SHP77 (cell line): ENCODE data around the gene USP17L30.
"Not testable (repeated sequence)": the region's sequence is repeated elsewhere in the genome, so short reads cannot be mapped to it uniquely, and the experiment has no call there.

Source experiments
- DNase-seq, 2 experiments: peaks; one replicate each; lab custom pipeline; 2025; lab: John Stamatoyannopoulos, UW

USP17L30 gene, protein sequence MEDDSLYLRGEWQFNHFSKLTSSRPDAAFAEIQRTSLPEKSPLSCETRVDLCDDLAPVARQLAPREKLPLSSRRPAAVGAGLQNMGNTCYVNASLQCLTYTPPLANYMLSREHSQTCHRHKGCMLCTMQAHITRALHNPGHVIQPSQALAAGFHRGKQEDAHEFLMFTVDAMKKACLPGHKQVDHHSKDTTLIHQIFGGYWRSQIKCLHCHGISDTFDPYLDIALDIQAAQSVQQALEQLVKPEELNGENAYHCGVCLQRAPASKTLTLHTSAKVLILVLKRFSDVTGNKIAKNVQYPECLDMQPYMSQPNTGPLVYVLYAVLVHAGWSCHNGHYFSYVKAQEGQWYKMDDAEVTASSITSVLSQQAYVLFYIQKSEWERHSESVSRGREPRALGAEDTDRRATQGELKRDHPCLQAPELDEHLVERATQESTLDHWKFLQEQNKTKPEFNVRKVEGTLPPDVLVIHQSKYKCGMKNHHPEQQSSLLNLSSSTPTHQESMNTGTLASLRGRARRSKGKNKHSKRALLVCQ

DNA sequence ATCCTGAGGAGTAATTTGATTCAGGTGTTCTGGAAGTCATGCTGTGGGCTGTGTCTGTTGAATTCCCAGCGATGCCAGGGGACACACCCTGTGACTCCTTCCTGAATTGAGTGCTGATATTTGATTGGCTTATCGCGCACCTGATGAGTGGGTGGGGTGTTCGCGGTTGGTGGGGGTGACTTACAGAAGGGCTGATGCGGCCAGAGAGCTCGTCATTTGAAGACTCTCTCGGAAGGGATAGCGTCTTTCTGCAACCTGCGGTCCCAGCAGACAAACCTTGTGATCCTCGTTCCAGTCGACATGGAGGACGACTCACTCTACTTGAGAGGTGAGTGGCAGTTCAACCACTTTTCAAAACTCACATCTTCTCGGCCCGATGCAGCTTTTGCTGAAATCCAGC lies at the start of gene USP17L30:
Gene USP17L30, plus strand, starts transcription at position 301 of the 400 bp plus-strand sequence. Its CDS starts 0 bp downstream, at position 301.
- not testable (repeated sequence) for DNase-seq

DNA sequence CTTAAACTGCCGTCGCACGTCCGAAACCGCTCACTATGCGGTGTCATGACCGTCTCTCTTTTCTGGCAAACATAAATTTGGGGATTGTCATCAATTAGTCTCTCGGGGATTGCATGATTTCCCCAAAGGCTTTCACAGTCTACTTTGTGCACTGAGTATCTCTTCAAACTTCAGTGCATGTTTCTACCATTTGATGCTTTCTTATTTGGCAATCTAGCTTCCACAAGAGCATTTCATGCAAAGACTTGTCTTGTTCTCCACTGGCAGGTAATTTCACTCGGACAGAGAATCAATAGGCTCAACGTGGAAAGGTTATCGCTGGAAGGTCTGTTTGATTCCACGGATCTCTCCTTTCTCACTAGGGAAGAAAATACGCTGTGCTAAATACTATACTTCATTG lies 38.7 kb upstream of the USP17L30 start:
- not testable (repeated sequence) for DNase-seq

DNA sequence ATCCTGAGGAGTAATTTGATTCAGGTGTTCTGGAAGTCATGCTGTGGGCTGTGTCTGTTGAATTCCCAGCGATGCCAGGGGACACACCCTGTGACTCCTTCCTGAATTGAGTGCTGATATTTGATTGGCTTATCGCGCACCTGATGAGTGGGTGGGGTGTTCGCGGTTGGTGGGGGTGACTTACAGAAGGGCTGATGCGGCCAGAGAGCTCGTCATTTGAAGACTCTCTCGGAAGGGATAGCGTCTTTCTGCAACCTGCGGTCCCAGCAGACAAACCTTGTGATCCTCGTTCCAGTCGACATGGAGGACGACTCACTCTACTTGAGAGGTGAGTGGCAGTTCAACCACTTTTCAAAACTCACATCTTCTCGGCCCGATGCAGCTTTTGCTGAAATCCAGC lies 38.1 kb upstream of the USP17L30 start, which contains the start of gene USP17L24:
Gene USP17L24, plus strand, starts transcription at position 301 of the 400 bp plus-strand sequence. Its CDS starts 0 bp downstream, at position 301.
- not testable (repeated sequence) for DNase-seq

DNA sequence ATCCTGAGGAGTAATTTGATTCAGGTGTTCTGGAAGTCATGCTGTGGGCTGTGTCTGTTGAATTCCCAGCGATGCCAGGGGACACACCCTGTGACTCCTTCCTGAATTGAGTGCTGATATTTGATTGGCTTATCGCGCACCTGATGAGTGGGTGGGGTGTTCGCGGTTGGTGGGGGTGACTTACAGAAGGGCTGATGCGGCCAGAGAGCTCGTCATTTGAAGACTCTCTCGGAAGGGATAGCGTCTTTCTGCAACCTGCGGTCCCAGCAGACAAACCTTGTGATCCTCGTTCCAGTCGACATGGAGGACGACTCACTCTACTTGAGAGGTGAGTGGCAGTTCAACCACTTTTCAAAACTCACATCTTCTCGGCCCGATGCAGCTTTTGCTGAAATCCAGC lies 33.3 kb upstream of the USP17L30 start, which contains the start of gene USP17L25:
Gene USP17L25, plus strand, starts transcription at position 301 of the 400 bp plus-strand sequence. Its CDS starts 0 bp downstream, at position 301.
- not testable (repeated sequence) for DNase-seq

DNA sequence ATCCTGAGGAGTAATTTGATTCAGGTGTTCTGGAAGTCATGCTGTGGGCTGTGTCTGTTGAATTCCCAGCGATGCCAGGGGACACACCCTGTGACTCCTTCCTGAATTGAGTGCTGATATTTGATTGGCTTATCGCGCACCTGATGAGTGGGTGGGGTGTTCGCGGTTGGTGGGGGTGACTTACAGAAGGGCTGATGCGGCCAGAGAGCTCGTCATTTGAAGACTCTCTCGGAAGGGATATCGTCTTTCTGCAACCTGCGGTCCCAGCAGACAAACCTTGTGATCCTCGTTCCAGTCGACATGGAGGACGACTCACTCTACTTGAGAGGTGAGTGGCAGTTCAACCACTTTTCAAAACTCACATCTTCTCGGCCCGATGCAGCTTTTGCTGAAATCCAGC lies 28.6 kb upstream of the USP17L30 start, which contains the start of gene USP17L26:
Gene USP17L26, plus strand, starts transcription at position 301 of the 400 bp plus-strand sequence. Its CDS starts 0 bp downstream, at position 301.
- DNase-seq, result not testable (repeated sequence)

DNA sequence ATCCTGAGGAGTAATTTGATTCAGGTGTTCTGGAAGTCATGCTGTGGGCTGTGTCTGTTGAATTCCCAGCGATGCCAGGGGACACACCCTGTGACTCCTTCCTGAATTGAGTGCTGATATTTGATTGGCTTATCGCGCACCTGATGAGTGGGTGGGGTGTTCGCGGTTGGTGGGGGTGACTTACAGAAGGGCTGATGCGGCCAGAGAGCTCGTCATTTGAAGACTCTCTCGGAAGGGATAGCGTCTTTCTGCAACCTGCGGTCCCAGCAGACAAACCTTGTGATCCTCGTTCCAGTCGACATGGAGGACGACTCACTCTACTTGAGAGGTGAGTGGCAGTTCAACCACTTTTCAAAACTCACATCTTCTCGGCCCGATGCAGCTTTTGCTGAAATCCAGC lies 23.8 kb upstream of the USP17L30 start, which contains the start of gene USP17L5:
Gene USP17L5, plus strand, starts transcription at position 301 of the 400 bp plus-strand sequence. Its CDS starts 0 bp downstream, at position 301.
- DNase-seq, result not testable (repeated sequence)

DNA sequence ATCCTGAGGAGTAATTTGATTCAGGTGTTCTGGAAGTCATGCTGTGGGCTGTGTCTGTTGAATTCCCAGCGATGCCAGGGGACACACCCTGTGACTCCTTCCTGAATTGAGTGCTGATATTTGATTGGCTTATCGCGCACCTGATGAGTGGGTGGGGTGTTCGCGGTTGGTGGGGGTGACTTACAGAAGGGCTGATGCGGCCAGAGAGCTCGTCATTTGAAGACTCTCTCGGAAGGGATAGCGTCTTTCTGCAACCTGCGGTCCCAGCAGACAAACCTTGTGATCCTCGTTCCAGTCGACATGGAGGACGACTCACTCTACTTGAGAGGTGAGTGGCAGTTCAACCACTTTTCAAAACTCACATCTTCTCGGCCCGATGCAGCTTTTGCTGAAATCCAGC lies 19.1 kb upstream of the USP17L30 start, which contains the start of gene USP17L27:
Gene USP17L27, plus strand, starts transcription at position 301 of the 400 bp plus-strand sequence. Its CDS starts 0 bp downstream, at position 301.
- DNase-seq, result not testable (repeated sequence)

DNA sequence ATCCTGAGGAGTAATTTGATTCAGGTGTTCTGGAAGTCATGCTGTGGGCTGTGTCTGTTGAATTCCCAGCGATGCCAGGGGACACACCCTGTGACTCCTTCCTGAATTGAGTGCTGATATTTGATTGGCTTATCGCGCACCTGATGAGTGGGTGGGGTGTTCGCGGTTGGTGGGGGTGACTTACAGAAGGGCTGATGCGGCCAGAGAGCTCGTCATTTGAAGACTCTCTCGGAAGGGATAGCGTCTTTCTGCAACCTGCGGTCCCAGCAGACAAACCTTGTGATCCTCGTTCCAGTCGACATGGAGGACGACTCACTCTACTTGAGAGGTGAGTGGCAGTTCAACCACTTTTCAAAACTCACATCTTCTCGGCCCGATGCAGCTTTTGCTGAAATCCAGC lies 14.3 kb upstream of the USP17L30 start, which contains the start of gene USP17L28:
Gene USP17L28, plus strand, starts transcription at position 301 of the 400 bp plus-strand sequence. Its CDS starts 0 bp downstream, at position 301.
- DNase-seq, result not testable (repeated sequence)

DNA sequence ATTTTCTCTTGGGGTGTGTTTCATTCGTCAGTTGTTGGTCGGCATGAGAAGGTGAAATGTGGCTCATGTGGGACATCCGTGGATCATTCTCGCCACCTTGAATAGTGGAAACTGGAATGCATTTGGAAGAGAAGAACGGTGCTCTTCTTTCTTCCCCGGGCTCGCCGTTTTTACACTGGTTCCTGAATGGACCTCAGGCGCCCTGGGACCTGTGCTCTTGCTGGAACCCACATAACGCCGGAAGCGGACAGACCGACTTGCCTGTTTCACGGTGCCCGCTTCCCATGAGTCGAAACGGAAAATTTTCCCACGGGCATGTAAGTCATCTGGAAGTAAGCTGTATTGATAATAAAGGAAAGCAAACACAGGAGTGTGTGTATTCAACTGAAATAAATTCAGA lies 12.1 kb upstream of the USP17L30 start:
- not testable (repeated sequence) for DNase-seq

DNA sequence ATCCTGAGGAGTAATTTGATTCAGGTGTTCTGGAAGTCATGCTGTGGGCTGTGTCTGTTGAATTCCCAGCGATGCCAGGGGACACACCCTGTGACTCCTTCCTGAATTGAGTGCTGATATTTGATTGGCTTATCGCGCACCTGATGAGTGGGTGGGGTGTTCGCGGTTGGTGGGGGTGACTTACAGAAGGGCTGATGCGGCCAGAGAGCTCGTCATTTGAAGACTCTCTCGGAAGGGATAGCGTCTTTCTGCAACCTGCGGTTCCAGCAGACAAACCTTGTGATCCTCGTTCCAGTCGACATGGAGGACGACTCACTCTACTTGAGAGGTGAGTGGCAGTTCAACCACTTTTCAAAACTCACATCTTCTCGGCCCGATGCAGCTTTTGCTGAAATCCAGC lies 9.6 kb upstream of the USP17L30 start, which contains the start of gene USP17L29:
Gene USP17L29, plus strand, starts transcription at position 301 of the 400 bp plus-strand sequence. Its CDS starts 0 bp downstream, at position 301.
- DNase-seq, result not testable (repeated sequence)

DNA sequence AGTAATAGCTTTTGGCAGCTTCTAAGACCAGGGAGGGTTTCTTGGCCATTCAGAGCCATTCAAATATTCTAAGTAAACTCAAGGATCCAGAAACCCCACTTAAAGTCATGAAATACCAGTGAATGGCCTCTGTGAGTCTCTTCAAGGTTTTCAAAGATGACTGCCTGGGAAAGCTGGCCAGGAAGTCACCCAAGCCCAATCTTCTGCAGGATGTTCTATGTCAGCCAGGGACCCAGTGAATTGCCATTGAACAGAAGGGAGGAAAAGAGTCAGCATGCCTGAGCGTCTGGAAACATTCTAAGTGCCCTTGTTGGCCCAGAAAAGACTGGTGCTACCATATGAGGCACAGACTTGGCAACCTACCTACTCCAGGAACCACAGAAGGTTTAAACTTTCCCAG lies 17.0 kb downstream of the USP17L30 start:
- not testable (repeated sequence) for DNase-seq

DNA sequence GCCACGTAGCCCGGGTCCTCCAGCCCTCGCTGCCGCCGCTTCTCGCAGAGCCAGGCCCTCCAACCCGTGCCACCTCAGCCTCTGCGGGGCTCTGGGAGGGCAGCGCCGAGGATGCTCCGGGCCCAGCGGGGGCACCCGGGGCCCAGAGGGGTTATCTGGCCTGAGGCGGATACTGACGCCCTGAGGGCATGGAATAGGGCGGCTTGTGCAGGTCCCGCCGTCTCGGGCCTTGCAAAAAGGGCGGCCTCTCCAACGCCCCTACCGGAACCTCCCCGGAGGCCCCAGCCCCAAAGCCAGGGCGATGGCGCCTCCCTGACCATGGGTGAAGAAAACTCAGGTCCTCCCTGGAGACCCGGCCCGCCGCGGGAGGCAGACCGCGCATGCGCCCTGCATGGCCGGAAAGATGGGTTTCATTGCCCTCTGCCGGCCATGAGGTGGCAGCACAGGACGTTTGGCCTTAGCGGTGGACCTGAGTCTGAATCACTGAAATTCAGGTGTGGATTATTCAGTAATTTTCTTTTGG lies 18.1 kb downstream of the USP17L30 start:
- not testable (repeated sequence) for DNase-seq

DNA sequence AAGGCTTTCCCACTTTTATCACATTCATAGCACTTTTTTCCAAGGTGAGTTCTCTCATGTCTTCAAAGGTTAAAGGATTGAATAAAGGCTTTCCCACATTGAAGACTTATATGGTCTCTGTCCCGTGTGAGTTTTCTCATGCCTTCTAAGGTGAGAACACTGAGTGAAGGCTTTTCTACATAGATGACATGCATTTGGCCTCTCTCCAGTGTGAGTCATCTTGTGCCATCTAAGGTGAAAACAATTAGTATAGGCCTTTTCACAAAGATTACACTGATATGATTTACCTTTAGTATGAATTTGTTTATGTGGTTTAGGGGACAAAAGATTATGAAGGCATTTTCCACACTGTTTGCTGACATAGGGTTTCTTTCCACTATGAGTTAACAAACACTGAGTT lies 21.2 kb downstream of the USP17L30 start:
- DNase-seq, result no peak

DNA sequence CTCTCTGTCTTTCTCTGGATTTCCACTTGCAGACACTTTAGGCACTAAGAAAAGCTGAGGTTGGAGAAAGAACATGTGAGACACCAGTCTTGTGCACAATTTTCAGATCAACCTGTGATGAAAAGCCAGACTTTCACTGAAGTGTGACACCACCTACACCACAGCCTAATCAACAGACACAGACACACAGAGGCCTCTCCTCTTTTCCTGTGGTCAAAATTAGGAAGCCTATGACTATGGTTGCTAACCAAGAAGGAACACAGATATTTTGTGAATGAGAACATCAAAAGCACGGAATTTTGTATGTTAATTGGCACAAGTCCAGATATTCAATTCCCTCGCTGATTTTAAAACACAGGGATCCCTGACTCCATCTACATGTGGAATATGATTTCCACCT lies 26.1 kb downstream of the USP17L30 start:
- DNase-seq, result not testable (repeated sequence)

DNA sequence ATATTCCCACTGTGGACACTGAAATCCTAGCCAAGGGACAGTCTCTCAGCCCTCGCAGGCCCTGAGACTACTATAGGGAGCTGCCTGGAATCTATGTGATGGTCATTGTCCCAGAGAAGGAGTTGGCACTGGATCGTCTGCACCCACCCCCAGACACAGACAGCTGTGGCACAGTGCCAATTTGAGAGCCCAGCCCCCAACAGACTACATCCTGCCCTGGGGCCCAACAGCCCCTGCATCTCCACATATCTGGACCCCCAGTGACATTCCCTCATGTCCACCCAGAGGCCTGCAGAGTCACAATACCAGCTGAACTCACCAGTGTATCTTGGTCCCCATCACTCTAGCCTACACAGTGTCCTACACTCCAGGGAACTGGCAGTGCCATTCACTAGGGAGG lies 42.8 kb downstream of the USP17L30 start:
- not testable (repeated sequence) for DNase-seq

DNA sequence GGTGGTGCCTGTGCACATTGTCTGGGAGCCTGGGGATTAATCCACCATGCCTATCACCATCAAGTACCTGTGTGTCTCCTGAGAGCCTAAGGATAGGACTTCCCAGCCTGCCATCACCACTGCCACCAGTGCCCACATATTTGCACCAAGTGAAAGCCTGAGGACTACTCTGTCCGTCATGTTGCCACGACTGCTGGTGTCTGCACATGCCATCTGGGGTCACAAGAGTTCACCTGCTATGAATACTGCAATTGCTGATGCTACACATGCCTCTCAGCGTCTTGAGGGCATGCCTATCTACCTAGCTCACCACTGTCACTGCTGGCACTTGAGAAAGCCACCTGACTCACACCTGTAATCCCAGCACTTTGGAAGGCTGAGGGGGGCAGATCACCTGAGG lies 43.6 kb downstream of the USP17L30 start:
- DNase-seq, result not testable (repeated sequence)

DNA sequence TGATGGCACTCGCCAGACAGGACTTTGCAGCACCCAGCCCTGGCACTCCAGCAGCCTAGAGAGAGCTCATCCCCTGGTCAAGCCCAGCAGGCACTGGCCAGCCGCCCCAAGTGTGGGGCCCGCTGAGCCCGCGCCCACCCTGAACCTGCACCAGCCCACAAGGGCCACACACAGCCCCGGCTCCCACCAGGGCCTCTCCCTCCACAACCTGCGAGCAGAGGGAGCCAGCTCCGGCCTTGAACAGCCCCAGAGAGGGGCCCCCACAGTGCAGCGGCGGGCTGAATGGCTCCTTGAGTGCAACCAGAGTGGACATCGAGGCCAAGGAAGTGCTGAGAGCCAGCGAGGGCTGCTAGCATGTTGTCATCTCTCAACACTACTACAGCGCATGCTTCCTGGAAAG lies 46.9 kb downstream of the USP17L30 start:
- DNase-seq, result no peak
